B cell (primary cell): ENCODE data around the gene ARHGEF10L. TPM values are rescaled to one million over a fixed set of nuclear protein-coding genes. Genes with fewer than 3 reads are reported as not detected.
"Not testable (repeated sequence)": the region's sequence is repeated elsewhere in the genome, so short reads cannot be mapped to it uniquely, and the experiment has no call there.

ENCODE experiments used
- ATAC-seq: fragments of 200-7000 bp; cut with Tn5 transposase; one replicate; pipeline ENCODE4 v1.10.0; 2021; ENCODE audit warnings: low read depth, mild to moderate bottlenecking, moderate number of reproducible peaks, moderate library complexity
- CTCF ChIA-PET: fragments of 350-600 bp; sonication (Branson Sonifier 250); formaldehyde crosslinking; loops from one replicate; lab custom pipeline; 2021; ENCODE audit warnings: antibody characterized with exemption, inconsistent platforms; lab: Charles Lee
- POLR2A ChIA-PET: fragments of 350-600 bp; sonication (Branson Sonifier 250); formaldehyde crosslinking; loops from one replicate; lab custom pipeline; 2021; ENCODE audit warnings: antibody characterized with exemption; lab: Charles Lee
- DNase-seq: peaks from one replicate; pipeline ENCODE4 v3.0.0; 2013
- H2AFZ ChIP-seq: 2 replicates; pipeline ENCODE4 v1.6.1; 2012; ENCODE audit warnings: mild to moderate bottlenecking, low read depth, low read length; ENCODE audit not compliant: insufficient read depth, poor library complexity, severe bottlenecking
- H3K27ac ChIP-seq, 2 donors: 1 replicate in 1 of 2; 2 replicates in 1 of 2; pipeline ENCODE4 v1.5.1; 2012 to 2013; ENCODE audit warnings: low read length in 2 of 2, mild to moderate bottlenecking in 2 of 2, moderate library complexity in 1 of 2
- H3K27me3 ChIP-seq, 4 experiments: fragments of 200-600 bp in 1 of 4; sonication (generic) in 1 of 4; replicated peaks in 1 of 4; 1 replicate in 2 of 4; 2 replicates in 2 of 4; pipeline versions ENCODE4 v1.6.1 to v1.7.0; 2013 to 2016; ENCODE audit warnings: low read length in 3 of 4, mild to moderate bottlenecking in 2 of 4, mixed read lengths in 1 of 4, moderate library complexity in 1 of 4; ENCODE audit not compliant: insufficient read depth in 4 of 4, control insufficient read depth in 3 of 4; ENCODE audit errors: control extremely low read depth in 1 of 4
- H3K36me3 ChIP-seq, 2 experiments: replicated peaks in 1 of 2; 1 replicate in 1 of 2; 2 replicates in 1 of 2; pipeline versions ENCODE4 v1.6.1 to v1.7.1; 2013; ENCODE audit warnings: low read length in 1 of 2; ENCODE audit not compliant: insufficient read depth in 2 of 2, control insufficient read depth in 1 of 2; ENCODE audit errors: control extremely low read depth in 1 of 2, extremely low read depth in 1 of 2
- H3K4me1 ChIP-seq, 2 donors: fragments of 200-600 bp in 1 of 2; sonication (generic) in 1 of 2; 1 replicate in 1 of 2; 2 replicates in 1 of 2; pipeline versions ENCODE4 v1.5.1 to v1.6.1; 2013 to 2017; ENCODE audit warnings: low read length in 2 of 2; ENCODE audit not compliant: control insufficient read depth in 2 of 2, insufficient read depth in 2 of 2
- H3K4me2 ChIP-seq: replicated peaks from 2 replicates; pipeline ENCODE3; 2012; ENCODE audit warnings: mild to moderate bottlenecking, low read depth, low read length; ENCODE audit not compliant: poor library complexity, severe bottlenecking
- H3K4me3 ChIP-seq, 5 experiments: fragments of 200-600 bp in 1 of 5; sonication (generic) in 1 of 5; 1 replicate in 3 of 5; 2 replicates in 2 of 5; pipeline versions ENCODE4 v1.5.1 to v1.7.0; 2011 to 2016; ENCODE audit warnings: low read length in 4 of 5, mild to moderate bottlenecking in 4 of 5, low read depth in 2 of 5, control low read depth in 1 of 5, moderate library complexity in 1 of 5; ENCODE audit not compliant: insufficient read depth in 1 of 5; ENCODE audit errors: control extremely low read depth in 1 of 5, extremely low read depth in 1 of 5
- H3K79me2 ChIP-seq: fragments of 200-600 bp; sonication (generic); one replicate; pipeline ENCODE4 v1.6.0; 2016; ENCODE audit warnings: low read length; ENCODE audit not compliant: control insufficient read depth, insufficient read depth
- H3K9ac ChIP-seq: fragments of 200-600 bp; sonication (generic); 2 replicates; pipeline ENCODE4 v1.6.1; 2017; ENCODE audit warnings: mild to moderate bottlenecking, low read length, moderate library complexity
- H3K9me3 ChIP-seq, 3 donors: one replicate each; pipeline versions ENCODE4 v1.6.1 to v1.7.1; 2013; ENCODE audit warnings: low read length in 2 of 3; ENCODE audit not compliant: control insufficient read depth in 2 of 3, insufficient read depth in 1 of 3; ENCODE audit errors: control extremely low read depth in 1 of 3
- H4K20me1 ChIP-seq: 2 replicates; pipeline ENCODE4 v1.6.0; 2012; ENCODE audit warnings: mild to moderate bottlenecking, low read length; ENCODE audit not compliant: insufficient read depth, control insufficient read depth, poor library complexity, severe bottlenecking
- H3K27ac Mint-ChIP-seq: one replicate; pipeline ENCODE4 v1.8.0; 2021; ENCODE audit warnings: mixed read lengths
- H3K27me3 Mint-ChIP-seq: one replicate; pipeline ENCODE4 v1.8.0; 2021; ENCODE audit warnings: mixed read lengths
- H3K4me1 Mint-ChIP-seq: one replicate; pipeline ENCODE4 v1.8.0; 2021; ENCODE audit warnings: mixed read lengths
- H3K4me3 Mint-ChIP-seq: one replicate; pipeline ENCODE4 v1.8.0; 2021; ENCODE audit warnings: mixed read lengths
- H3K9me3 Mint-ChIP-seq: one replicate; pipeline ENCODE4 v1.8.0; 2022; ENCODE audit warnings: mixed read lengths; ENCODE audit not compliant: insufficient read depth
- EZH2 ChIP-seq: IDR thresholded peaks from 2 replicates; pipeline ENCODE4 v1.6.1; 2012; ENCODE audit warnings: borderline replicate concordance, low read depth, mild to moderate bottlenecking, moderate library complexity, low read length; ENCODE audit not compliant: insufficient read depth, poor library complexity, severe bottlenecking
- WGBS: methylation state at CpG from one replicate; pipeline ENCODE4 v1.1.5; 2013; ENCODE audit warnings: missing lambda C conversion rate; ENCODE audit not compliant: insufficient coverage; 5-methylcytosine and 5-hydroxymethylcytosine counted together
- intact Hi-C: fragments of 100-400 bp; cut with micrococcal nuclease; formaldehyde crosslinking; loops from one replicate; pipeline ENCODE4 v1.10.0; 2022
- polyA plus RNA-seq: library from polyadenylated mRNA; depleted of rRNA; stranded (reverse); fragments of >200 nt; gene quantifications from 2 replicates; pipeline ENCODE4 v1.2.3, GENCODE V29; 2012
- total RNA-seq, 2 donors: library from RNA; stranded (reverse); fragments of 120-200 nt in 1 of 2; gene quantifications; 1 replicate in 1 of 2; 2 replicates in 1 of 2; pipeline versions ENCODE4 v1.2.3 to v1.2.4, GENCODE V29; 2013 to 2022
- TF ChIP-seq, protein P1 (sequence below): fragments of 200-600 bp; IDR thresholded peaks from one replicate; pipeline ENCODE4 v1.8.0; 2022; ENCODE audit warnings: antibody characterized with exemption, mild to moderate bottlenecking

Gene ARHGEF10L
- total and polyA plus RNA-seq, 2 donors (not counting 1 experiment from before 2014, with no cell fraction given) = 2.0 to 4.9 TPM

DNA sequence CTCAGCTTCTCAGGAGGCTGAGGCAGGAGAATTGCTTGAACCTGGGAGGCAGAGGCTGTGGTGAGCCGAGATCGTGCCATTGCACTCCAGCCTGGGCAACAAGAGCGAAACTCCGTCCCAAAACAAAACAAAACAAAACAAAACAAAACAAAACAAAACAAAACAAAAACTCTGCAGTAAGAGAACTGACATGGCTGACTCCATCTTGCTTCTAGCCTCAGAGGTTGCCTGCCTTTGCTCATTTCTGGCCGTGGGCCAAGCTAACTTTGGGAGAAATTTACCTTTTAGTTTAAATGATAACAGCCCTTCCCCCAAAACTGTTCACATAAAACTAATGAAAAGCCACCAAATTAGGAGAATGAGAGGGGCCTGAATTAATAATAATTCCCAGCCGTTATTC, 48.8 kb upstream of the ARHGEF10L start:
- H3K4me3 Mint-ChIP-seq, H3K4me1 ChIP-seq, H3K27me3 Mint-ChIP-seq, H3K36me3 ChIP-seq, H3K9me3 Mint-ChIP-seq, H3K4me1 Mint-ChIP-seq, ATAC-seq, H3K27ac Mint-ChIP-seq, DNase-seq, POLR2A ChIA-PET, H3K27me3 ChIP-seq, H3K4me2 ChIP-seq, H3K79me2 ChIP-seq, H2AFZ ChIP-seq, H3K4me3 ChIP-seq, H3K9ac ChIP-seq, H3K9me3 ChIP-seq, H3K27ac ChIP-seq, intact Hi-C loops, H4K20me1 ChIP-seq: not testable (repeated sequence)
- 92% methylated on average over 4 of the region's 6 CpGs for WGBS
- CTCF ChIA-PET = interaction anchor here (1.1 kb wide), 1 partner anchor 10 kb away, joined by 4 read pairs; no protein-coding TSS in a partner anchor

DNA sequence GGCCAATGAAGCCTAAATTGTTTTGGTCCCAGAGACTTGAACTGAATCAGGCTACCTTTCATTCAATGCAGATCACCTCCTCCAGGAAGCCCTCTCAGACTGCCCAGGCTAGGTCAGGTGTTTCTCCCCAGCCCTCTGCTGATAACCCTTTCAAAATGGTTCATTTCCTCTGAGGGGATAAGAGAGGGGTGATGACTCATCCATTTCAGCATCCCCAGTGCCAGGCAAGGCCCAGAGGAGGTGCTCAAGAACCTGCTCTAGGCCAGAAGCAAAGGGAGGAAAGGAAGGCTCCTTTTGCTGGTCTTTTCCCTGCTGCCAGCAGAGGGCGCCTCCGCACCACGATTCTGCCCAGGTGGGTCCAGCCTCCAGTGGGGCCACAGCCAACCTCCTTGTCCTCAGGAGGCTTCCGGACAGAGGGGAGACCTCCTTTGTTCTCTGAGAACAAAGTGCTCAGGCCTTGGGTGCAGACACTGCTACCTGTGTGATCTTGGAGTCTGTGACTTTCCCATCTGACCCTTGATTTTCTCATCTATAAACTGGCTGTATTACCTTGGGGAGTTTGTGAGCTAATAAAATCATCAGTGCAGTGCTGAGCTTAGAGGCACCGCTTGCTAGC, 45.3 kb upstream of the ARHGEF10L start:
- Mint-ChIP-seq H3K27me3 (peaks cover 10% of the 10 kb centered on the region), H3K9me3 (peaks cover 2% of the 10 kb centered on the region), H3K4me1 (no peaks in the 10 kb centered on the region), H3K4me3 (no peak overlapping the region), H3K27ac (no peak overlapping the region)
- ChIA-PET POLR2A (no interaction called here), CTCF (interaction anchor here (0.6 to 4.6 kb wide), 10 partner anchors 12 to 1082 kb away, joined by 3 to 30 read pairs (median 3); no protein-coding TSS in a partner anchor)
- Histone ChIP-seq H3K79me2 (no peaks in the 10 kb centered on the region), H3K27ac (no peak overlapping the region), H3K4me1 (no peaks in the 10 kb centered on the region), H3K9ac (no peak overlapping the region), H3K27me3 (no peaks in the 10 kb centered on the region), H3K9me3 (no peaks in the 10 kb centered on the region), H3K36me3 (no peaks in the 10 kb centered on the region), H3K4me3 (no peak overlapping the region), H4K20me1 (no peaks in the 10 kb centered on the region), H2AFZ (no peak overlapping the region), H3K4me2 (no peak overlapping the region)
- WGBS = 28% methylated on average over 3 of the region's 5 CpGs
- peak; percentile 71 for DNase-seq
- TF ChIP-seq EZH2 = no peak
- TF ChIP-seq, protein P1, sequence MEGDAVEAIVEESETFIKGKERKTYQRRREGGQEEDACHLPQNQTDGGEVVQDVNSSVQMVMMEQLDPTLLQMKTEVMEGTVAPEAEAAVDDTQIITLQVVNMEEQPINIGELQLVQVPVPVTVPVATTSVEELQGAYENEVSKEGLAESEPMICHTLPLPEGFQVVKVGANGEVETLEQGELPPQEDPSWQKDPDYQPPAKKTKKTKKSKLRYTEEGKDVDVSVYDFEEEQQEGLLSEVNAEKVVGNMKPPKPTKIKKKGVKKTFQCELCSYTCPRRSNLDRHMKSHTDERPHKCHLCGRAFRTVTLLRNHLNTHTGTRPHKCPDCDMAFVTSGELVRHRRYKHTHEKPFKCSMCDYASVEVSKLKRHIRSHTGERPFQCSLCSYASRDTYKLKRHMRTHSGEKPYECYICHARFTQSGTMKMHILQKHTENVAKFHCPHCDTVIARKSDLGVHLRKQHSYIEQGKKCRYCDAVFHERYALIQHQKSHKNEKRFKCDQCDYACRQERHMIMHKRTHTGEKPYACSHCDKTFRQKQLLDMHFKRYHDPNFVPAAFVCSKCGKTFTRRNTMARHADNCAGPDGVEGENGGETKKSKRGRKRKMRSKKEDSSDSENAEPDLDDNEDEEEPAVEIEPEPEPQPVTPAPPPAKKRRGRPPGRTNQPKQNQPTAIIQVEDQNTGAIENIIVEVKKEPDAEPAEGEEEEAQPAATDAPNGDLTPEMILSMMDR = peak; percentile 92
- ATAC-seq = peak; percentile 60
- intact Hi-C loops = loop anchor here (1.0 to 2.0 kb wide), 2 partner anchors 79 to 113 kb away; no protein-coding TSS in a partner anchor
